HG03575 (cell line): ENCODE measurements around the gene KLHL33.

Source experiments
- ATAC-seq: cut with Tn5 transposase; IDR thresholded peaks from one replicate; pipeline ENCODE4 v1.9.1; 2021; ENCODE audit not compliant: unreplicated experiment, insufficient number of reproducible peaks, low FRiP score; ENCODE audit errors: extremely low read depth

KLHL33 gene

GRCh38 chr14:20383032-20383431, 52.9 kb downstream of the KLHL33 start:
- no peak for ATAC-seq

GRCh38 chr14:20382526-20382925, 53.4 kb downstream of the KLHL33 start:
- ATAC-seq = no peak

GRCh38 chr14:20381341-20381740, 54.6 kb downstream of the KLHL33 start:
- no peak for ATAC-seq

- no peak for ATAC-seq
Observed at GRCh38 chr14:20380681-20381080, 55.3 kb downstream of the KLHL33 start.

GRCh38 chr14:20379743-20380142, 56.2 kb downstream of the KLHL33 start:
- no peak for ATAC-seq

- ATAC-seq = no peak
Observed at GRCh38 chr14:20377171-20377570, 58.8 kb downstream of the KLHL33 start.

GRCh38 chr14:20376071-20376588, 59.8 kb downstream of the KLHL33 start:
- no peak for ATAC-seq
